ENCODE results near the gene GSAP.

GSAP gene

GRCh38 chr7:77459311-77459726 lies 43.2 kb upstream of the GSAP start:
- H3K4me3 ChIP-seq (ENCODE audit: low read depth, low read length): no peak overlapping the region
- DNase-seq (ENCODE audit: low read depth): no peak
- TF ChIP-seq MYC (IDR thresholded peaks at IDR 0.05; ENCODE audit: low read depth, low read length) (no peak), CTCF (IDR thresholded peaks at IDR 0.05; ENCODE audit: low read depth, low read length) (no peak), POLR2A (IDR thresholded peaks at IDR 0.05; ENCODE audit: extremely low read depth, insufficient read length) (no peak), MAX (IDR thresholded peaks at IDR 0.05; ENCODE audit: low read depth, low read length) (no peak)

GRCh38 chr7:77458786-77459185 lies 42.6 kb upstream of the GSAP start:
- TF ChIP-seq MAX (IDR thresholded peaks at IDR 0.05; ENCODE audit: low read depth, low read length) (no peak), POLR2A (IDR thresholded peaks at IDR 0.05; ENCODE audit: extremely low read depth, insufficient read length) (no peak), MYC (IDR thresholded peaks at IDR 0.05; ENCODE audit: low read depth, low read length) (no peak), CTCF (IDR thresholded peaks at IDR 0.05; ENCODE audit: low read depth, low read length) (no peak)
- H3K4me3 ChIP-seq (ENCODE audit: low read depth, low read length): no peak overlapping the region
- DNase-seq (ENCODE audit: low read depth): peak; percentile 49

- no peak for TF ChIP-seq CTCF (IDR thresholded peaks at IDR 0.05; ENCODE audit: low read depth, low read length)
- no peak for TF ChIP-seq MAX (IDR thresholded peaks at IDR 0.05; ENCODE audit: low read depth, low read length)
- TF ChIP-seq POLR2A (IDR thresholded peaks at IDR 0.05; ENCODE audit: extremely low read depth, insufficient read length): no peak
- no peak for TF ChIP-seq MYC (IDR thresholded peaks at IDR 0.05; ENCODE audit: low read depth, low read length)
- no peak overlapping the region for H3K4me3 ChIP-seq (ENCODE audit: low read depth, low read length)
- DNase-seq (ENCODE audit: low read depth): no peak
These were observed 41.6 kb upstream of the GSAP start for GRCh38 chr7:77457779-77458178.

- no peak for DNase-seq (ENCODE audit: low read depth)
- TF ChIP-seq CTCF (IDR thresholded peaks at IDR 0.05; ENCODE audit: low read depth, low read length) (no peak), MAX (IDR thresholded peaks at IDR 0.05; ENCODE audit: low read depth, low read length) (no peak), MYC (IDR thresholded peaks at IDR 0.05; ENCODE audit: low read depth, low read length) (no peak), POLR2A (IDR thresholded peaks at IDR 0.05; ENCODE audit: extremely low read depth, insufficient read length) (no peak)
- H3K4me3 ChIP-seq (ENCODE audit: low read depth, low read length): no peak overlapping the region
These were observed 40.5 kb upstream of the GSAP start for GRCh38 chr7:77456696-77457095.

GRCh38 chr7:77455321-77455720 lies 39.2 kb upstream of the GSAP start:
- no peak overlapping the region for H3K4me3 ChIP-seq (ENCODE audit: low read depth, low read length)
- TF ChIP-seq MAX (IDR thresholded peaks at IDR 0.05; ENCODE audit: low read depth, low read length) (no peak), POLR2A (IDR thresholded peaks at IDR 0.05; ENCODE audit: extremely low read depth, insufficient read length) (no peak), CTCF (IDR thresholded peaks at IDR 0.05; ENCODE audit: low read depth, low read length) (no peak), MYC (IDR thresholded peaks at IDR 0.05; ENCODE audit: low read depth, low read length) (no peak)
- no peak for DNase-seq (ENCODE audit: low read depth)

- H3K4me3 ChIP-seq (ENCODE audit: low read depth, low read length): no peak overlapping the region
- no peak for TF ChIP-seq MYC (IDR thresholded peaks at IDR 0.05; ENCODE audit: low read depth, low read length)
- TF ChIP-seq CTCF (IDR thresholded peaks at IDR 0.05; ENCODE audit: low read depth, low read length): no peak
- TF ChIP-seq POLR2A (IDR thresholded peaks at IDR 0.05; ENCODE audit: extremely low read depth, insufficient read length): no peak
- no peak for TF ChIP-seq MAX (IDR thresholded peaks at IDR 0.05; ENCODE audit: low read depth, low read length)
- no peak for DNase-seq (ENCODE audit: low read depth)
These were observed 38.7 kb upstream of the GSAP start for GRCh38 chr7:77454802-77455201.
